ENCODE data around the gene IGSF3.
"Not testable (repeated sequence)": the region's sequence is repeated elsewhere in the genome, so short reads cannot be mapped to it uniquely, and the experiment has no call there.

GRCh38 chr1:116629441-116629840 is 38.1 kb downstream of the IGSF3 start:
- not testable (repeated sequence) for TF ChIP-seq RFX5 (IDR thresholded peaks at IDR 0.05; ENCODE audit: low read depth, low read length); MAX (IDR thresholded peaks at IDR 0.05; ENCODE audit: low read depth, low read length); ZNF274 (IDR thresholded peaks at IDR 0.05; ENCODE audit: insufficient read depth, insufficient read length); TCF3 (IDR thresholded peaks at IDR 0.05; ENCODE audit: borderline replicate concordance, insufficient read depth, low read depth, low read length); CTCF (IDR thresholded peaks at IDR 0.05 in 2 of 3, conservative IDR thresholded peaks at IDR 0.05 in 1 of 3; ENCODE audit: control insufficient read depth in 2 of 3, extremely low read depth in 1 of 3, insufficient read depth in 1 of 3, low read depth in 3 of 3, low read length in 3 of 3); REST (IDR thresholded peaks at IDR 0.05; ENCODE audit: low read depth, low read length); ZNF687 (IDR thresholded peaks at IDR 0.05); ATF3 (IDR thresholded peaks at IDR 0.05; ENCODE audit: borderline replicate concordance, extremely low read depth, low read depth, low read length); USF2 (IDR thresholded peaks at IDR 0.05; ENCODE audit: borderline replicate concordance, low read depth, low read length); SP1 (IDR thresholded peaks at IDR 0.05; ENCODE audit: low read depth, low read length); POLR2A (IDR thresholded peaks at IDR 0.05; ENCODE audit: low read depth, low read length); RB1 (IDR thresholded peaks at IDR 0.05; ENCODE audit: borderline replicate concordance)
